Lung (tissue), 12 donors: ENCODE measurements around the gene SPATA3. TPM values are rescaled to one million over a fixed set of nuclear protein-coding genes. Genes with fewer than 3 reads are reported as not detected.
"Not testable (repeated sequence)": the region's sequence is repeated elsewhere in the genome, so short reads cannot be mapped to it uniquely, and the experiment has no call there.

Experiments
- ATAC-seq: fragments of 200-7000 bp; cut with Tn5 transposase; one replicate; pipeline ENCODE4 v1.9.1; 2020; ENCODE audit warnings: moderate number of reproducible peaks; ENCODE audit not compliant: insufficient read depth, low FRiP score
- DNase-seq, 3 donors: peaks; one replicate each; pipeline ENCODE4 v3.0.0-alpha.2; 2013 to 2017
- H3K27ac ChIP-seq, 2 donors: one replicate each; pipeline ENCODE4 v1.5.1; 2013; ENCODE audit warnings: mild to moderate bottlenecking in 2 of 2, moderate library complexity in 2 of 2, control low read depth in 1 of 2, inconsistent platforms in 1 of 2, low read depth in 1 of 2, low read length in 1 of 2
- H3K27me3 ChIP-seq, 3 donors: one replicate each; pipeline ENCODE4 v1.5.1; 2013; ENCODE audit warnings: low read length in 2 of 3; ENCODE audit not compliant: control insufficient read depth in 3 of 3, insufficient read depth in 3 of 3
- H3K36me3 ChIP-seq, 4 donors: one replicate each; pipeline ENCODE4 v1.5.1; 2013; ENCODE audit warnings: low read length in 4 of 4, mild to moderate bottlenecking in 1 of 4, moderate library complexity in 1 of 4; ENCODE audit not compliant: control insufficient read depth in 4 of 4, insufficient read depth in 4 of 4
- H3K4me1 ChIP-seq, 5 donors: one replicate each; pipeline ENCODE4 v1.5.1; 2013; ENCODE audit warnings: low read length in 5 of 5, mild to moderate bottlenecking in 2 of 5, moderate library complexity in 1 of 5; ENCODE audit not compliant: control insufficient read depth in 5 of 5, insufficient read depth in 5 of 5
- H3K4me3 ChIP-seq: one replicate; pipeline ENCODE4 v1.5.1; 2013; ENCODE audit warnings: mild to moderate bottlenecking, control low read depth, moderate library complexity
- H3K9ac ChIP-seq, 2 donors: one replicate each; pipeline ENCODE4 v1.5.1; 2013; ENCODE audit warnings: low read length in 2 of 2, control low read depth in 1 of 2; ENCODE audit not compliant: insufficient read depth in 1 of 2
- H3K9me3 ChIP-seq, 4 donors: one replicate each; pipeline ENCODE4 v1.5.1; 2013; ENCODE audit warnings: low read length in 3 of 4, mild to moderate bottlenecking in 1 of 4, moderate library complexity in 1 of 4; ENCODE audit not compliant: control insufficient read depth in 4 of 4, insufficient read depth in 3 of 4
- CTCF ChIP-seq: IDR thresholded peaks from 2 replicates; pipeline ENCODE4 v1.5.1; 2012; ENCODE audit warnings: mild to moderate bottlenecking; ENCODE audit errors: control extremely low read depth, extremely low read depth
- WGBS, 2 donors: extraction: QIAGEN DNeasy Blood & Tissue Kit; methylation state at CpG; one replicate each; pipeline ENCODE4 v1.1.7; 2013; 5-methylcytosine and 5-hydroxymethylcytosine counted together
- polyA plus RNA-seq, 2 donors: library from polyadenylated mRNA; stranded (reverse); fragments of 200-250 nt; gene quantifications; one replicate each; pipeline ENCODE4 v1.2.1, GENCODE V29; 2013
- total RNA-seq, 2 donors: library from RNA; depleted of rRNA in 1 of 2; stranded (reverse); fragments of >200 nt in 1 of 2; gene quantifications; one replicate each; pipeline ENCODE4 v1.2.1, GENCODE V29; 2014 to 2021
- donor health status: control.
- donor health status: control.
- donor health status: Bipolar disorder and iron deficiency.
- donor health status: healthy.
- donor health status: DM: yes; HTN: yes; CAD: no.

The SPATA3 gene
- total and polyA plus RNA-seq, 4 donors: not detected

DNA sequence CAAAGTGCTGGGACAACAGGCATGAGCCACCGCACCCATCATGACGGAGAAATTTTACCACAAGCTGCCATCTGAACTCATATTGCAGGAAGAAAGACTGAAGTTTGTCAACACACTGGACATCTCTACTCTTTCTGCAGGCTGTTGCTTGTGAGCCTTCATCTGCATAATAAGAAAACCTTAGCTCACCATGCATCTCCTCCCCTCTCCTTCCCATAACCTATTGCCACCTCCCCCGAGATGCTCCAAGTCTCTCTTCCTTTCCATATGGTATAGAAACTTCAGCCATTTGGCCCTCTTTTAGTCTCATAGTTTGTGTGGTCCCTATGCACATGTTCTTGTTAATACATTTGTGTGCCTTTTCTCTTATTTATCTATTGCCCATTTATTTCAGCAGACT is 22.3 kb downstream of the SPATA3 start:
- H3K27ac ChIP-seq: no peak overlapping the region
- H3K4me3 ChIP-seq: no peak overlapping the region
- ATAC-seq (no peak), DNase-seq (no peak)
- WGBS, 2 donors: 91 to 92% methylated on average over 3 of the region's 3 CpGs
- TF ChIP-seq CTCF: no peak
- H3K9me3 ChIP-seq: no peaks in the 10 kb centered on the region
- no peaks in the 10 kb centered on the region for H3K4me1 ChIP-seq
- no peaks in the 10 kb centered on the region for H3K36me3 ChIP-seq
- no peaks in the 10 kb centered on the region for H3K27me3 ChIP-seq
- H3K9ac ChIP-seq: no peak overlapping the region

- not testable (repeated sequence) for H3K9ac ChIP-seq, H3K36me3 ChIP-seq, H3K4me3 ChIP-seq, ATAC-seq, H3K27me3 ChIP-seq, H3K9me3 ChIP-seq, H3K27ac ChIP-seq, DNase-seq, H3K4me1 ChIP-seq
- WGBS, 2 donors: 94% methylated on average over 3 of the region's 3 CpGs
These were observed 29.1 kb downstream of the SPATA3 start for GRCh38 chr2:231025059-231025458.

- ATAC-seq (no peak), DNase-seq (no peak)
- Histone ChIP-seq H3K9ac (no peak overlapping the region), H3K9me3 (peaks cover 0 to 3% (median 0%) of the 10 kb centered on the region in 4 donors), H3K36me3 (no peaks in the 10 kb centered on the region), H3K4me1 (no peaks in the 10 kb centered on the region), H3K4me3 (no peak overlapping the region), H3K27ac (no peak overlapping the region), H3K27me3 (peaks cover 0 to 3% (median 0%) of the 10 kb centered on the region in 3 donors)
- no peak for TF ChIP-seq CTCF
These were observed 33.0 kb downstream of the SPATA3 start for GRCh38 chr2:231028889-231029288.

- no peak overlapping the region for H3K4me3 ChIP-seq
- H3K36me3 ChIP-seq: no peaks in the 10 kb centered on the region
- TF ChIP-seq CTCF: no peak
- ATAC-seq (no peak), DNase-seq (no peak)
- H3K27ac ChIP-seq: no peak overlapping the region
- H3K9me3 ChIP-seq: peaks cover 0 to 3% (median 0%) of the 10 kb centered on the region in 4 donors
- peaks cover 0 to 3% (median 0%) of the 10 kb centered on the region in 3 donors for H3K27me3 ChIP-seq
- no peaks in the 10 kb centered on the region for H3K4me1 ChIP-seq
- H3K9ac ChIP-seq: no peak overlapping the region
- WGBS, 2 donors: 88 to 89% methylated on average over 9 of the region's 9 CpGs
These were observed 33.6 kb downstream of the SPATA3 start for GRCh38 chr2:231029563-231029962.
